HEK293 (cell line): ENCODE data around the gene GNG12.

ENCODE experiments used
- CTCF ChIA-PET: fragments of 350-600 bp; formaldehyde crosslinking; extraction: SDS; loops from one replicate; lab custom pipeline; 2021; ENCODE audit warnings: antibody characterized with exemption; lab: Yijun Ruan, JAX
- POLR2A ChIA-PET: fragments of 300-600 bp; formaldehyde crosslinking; extraction: SDS; loops from one replicate; lab custom pipeline; 2020; ENCODE audit warnings: antibody characterized with exemption, inconsistent platforms; lab: Yijun Ruan, JAX
- H3K27ac ChIP-seq: fragments of 200-500 bp; sonication (Bioruptor generic); 2 replicates; pipeline ENCODE4 v1.5.1; 2014; ENCODE audit warnings: low read depth, low read length, control low read depth, inconsistent platforms; ENCODE audit errors: extremely low read depth
- H3K36me3 ChIP-seq, 2 experiments: fragments of 200-500 bp in 1 of 2; sonication (Bioruptor generic) in 1 of 2; 1 replicate in 1 of 2; 2 replicates in 1 of 2; pipeline ENCODE4 v1.5.1; 2014 to 2017; ENCODE audit warnings: inconsistent platforms in 2 of 2, low read length in 2 of 2; ENCODE audit not compliant: control insufficient read depth in 2 of 2, insufficient read depth in 1 of 2
- H3K4me1 ChIP-seq: fragments of 200-500 bp; sonication (Bioruptor generic); 2 replicates; pipeline ENCODE4 v1.5.1; 2014; ENCODE audit warnings: mild to moderate bottlenecking, low read length, inconsistent platforms; ENCODE audit not compliant: control insufficient read depth, insufficient read depth
- H3K4me3 ChIP-seq: 2 replicates; pipeline ENCODE4 v1.5.1; 2011; ENCODE audit warnings: low read depth, mild to moderate bottlenecking, control low read depth, low read length, moderate library complexity
- H3K9me3 ChIP-seq: fragments of 200-500 bp; sonication (Bioruptor generic); 2 replicates; pipeline ENCODE4 v1.5.1; 2014; ENCODE audit warnings: low read depth, low read length, inconsistent platforms; ENCODE audit not compliant: control insufficient read depth, insufficient read depth
- BCL11A ChIP-seq: fragments of 450-650 bp; formaldehyde crosslinking; IDR thresholded peaks from 2 replicates; pipeline ENCODE4 v1.5.1; 2016; ENCODE audit warnings: low read depth, missing biosample characterization, missing genetic modification characterization
- GLI2 ChIP-seq: fragments of 450-650 bp; formaldehyde crosslinking; IDR thresholded peaks from 2 replicates; pipeline ENCODE4; 2017; ENCODE audit warnings: missing biosample characterization, missing genetic modification characterization, low read depth, borderline replicate concordance
- GLI4 ChIP-seq: fragments of 450-650 bp; formaldehyde crosslinking; IDR thresholded peaks from 2 replicates; pipeline ENCODE4 v1.5.1; 2016; ENCODE audit warnings: missing biosample characterization, missing genetic modification characterization
- HIC1 ChIP-seq: fragments of 450-650 bp; formaldehyde crosslinking; IDR thresholded peaks from 2 replicates; pipeline ENCODE4 v1.5.1; 2016; ENCODE audit warnings: missing biosample characterization, missing genetic modification characterization
- IKZF3 ChIP-seq: fragments of 450-650 bp; IDR thresholded peaks from 2 replicates; pipeline ENCODE4 v1.5.0; 2018; ENCODE audit warnings: missing biosample characterization, mild to moderate bottlenecking, missing genetic modification characterization, moderate library complexity
- KLF17 ChIP-seq: fragments of 450-650 bp; formaldehyde crosslinking; IDR thresholded peaks from 2 replicates; pipeline ENCODE4 v1.5.1; 2016; ENCODE audit warnings: missing biosample characterization, missing genetic modification characterization
- SP7 ChIP-seq: fragments of 450-650 bp; formaldehyde crosslinking; IDR thresholded peaks from 2 replicates; pipeline ENCODE4 v1.5.1; 2016; ENCODE audit warnings: missing biosample characterization, missing genetic modification characterization
- TCF7L2 ChIP-seq: IDR thresholded peaks from 2 replicates; pipeline ENCODE4 v1.6.1; 2011; ENCODE audit warnings: low read depth, mild to moderate bottlenecking, inconsistent platforms, low read length, moderate library complexity, borderline replicate concordance
- TRIM28 ChIP-seq: IDR thresholded peaks from 2 replicates; pipeline ENCODE4 v1.6.1; 2011; ENCODE audit warnings: low read length, control low read depth, borderline replicate concordance
- YY1 ChIP-seq: fragments of 450-650 bp; formaldehyde crosslinking; IDR thresholded peaks from 2 replicates; pipeline ENCODE4 v1.5.1; 2018; ENCODE audit warnings: missing biosample characterization, missing genetic modification characterization
- ZBTB7A ChIP-seq: fragments of 450-650 bp; formaldehyde crosslinking; IDR thresholded peaks from 2 replicates; pipeline ENCODE4 v1.5.1; 2016; ENCODE audit warnings: low read depth, missing biosample characterization, missing genetic modification characterization
- ZIC2 ChIP-seq: fragments of 450-650 bp; formaldehyde crosslinking; IDR thresholded peaks from 2 replicates; pipeline ENCODE4 v1.5.1; 2016; ENCODE audit warnings: missing biosample characterization, missing genetic modification characterization
- ZNF148 ChIP-seq: fragments of 450-650 bp; formaldehyde crosslinking; IDR thresholded peaks from 2 replicates; pipeline ENCODE4 v1.5.0; 2017; ENCODE audit warnings: missing biosample characterization, missing genetic modification characterization, borderline replicate concordance
- ZNF19 ChIP-seq: fragments of 450-650 bp; formaldehyde crosslinking; IDR thresholded peaks from 2 replicates; pipeline ENCODE4; 2016; ENCODE audit warnings: missing biosample characterization, missing genetic modification characterization, low read depth
- ZNF324 ChIP-seq: fragments of 450-650 bp; formaldehyde crosslinking; IDR thresholded peaks from 2 replicates; pipeline ENCODE4 v1.5.1; 2016; ENCODE audit warnings: missing biosample characterization, missing genetic modification characterization
- ZNF341 ChIP-seq: fragments of 450-650 bp; formaldehyde crosslinking; IDR thresholded peaks from 2 replicates; pipeline ENCODE4; 2016; ENCODE audit warnings: low read depth, missing biosample characterization, missing genetic modification characterization
- ZNF394 ChIP-seq: fragments of 450-650 bp; formaldehyde crosslinking; IDR thresholded peaks from 2 replicates; pipeline ENCODE4 v1.5.1; 2016; ENCODE audit warnings: missing biosample characterization, missing genetic modification characterization, mild to moderate bottlenecking, moderate library complexity, borderline replicate concordance
- ZNF423 ChIP-seq: fragments of 450-650 bp; formaldehyde crosslinking; IDR thresholded peaks from 2 replicates; pipeline ENCODE4 v1.5.1; 2016; ENCODE audit warnings: missing biosample characterization, missing genetic modification characterization
- ZNF473 ChIP-seq: fragments of 450-650 bp; formaldehyde crosslinking; IDR thresholded peaks from 2 replicates; pipeline ENCODE4 v1.5.1; 2017; ENCODE audit warnings: missing biosample characterization, missing genetic modification characterization
- ZNF510 ChIP-seq: fragments of 450-650 bp; formaldehyde crosslinking; IDR thresholded peaks from 2 replicates; pipeline ENCODE4 v1.5.1; 2018; ENCODE audit warnings: mild to moderate bottlenecking, missing genetic modification characterization, missing biosample characterization; ENCODE audit not compliant: insufficient replicate concordance
- ZNF530 ChIP-seq: fragments of 450-650 bp; formaldehyde crosslinking; IDR thresholded peaks from 2 replicates; pipeline ENCODE4 v1.5.1; 2016; ENCODE audit warnings: low read depth, missing biosample characterization, missing genetic modification characterization
- ZNF600 ChIP-seq: fragments of 450-650 bp; formaldehyde crosslinking; IDR thresholded peaks from 2 replicates; pipeline ENCODE4 v1.5.1; 2016; ENCODE audit warnings: missing biosample characterization, missing genetic modification characterization
- ZNF624 ChIP-seq: fragments of 450-650 bp; formaldehyde crosslinking; IDR thresholded peaks from 2 replicates; pipeline ENCODE4 v1.5.1; 2017; ENCODE audit warnings: missing biosample characterization, missing genetic modification characterization
- ZNF629 ChIP-seq: fragments of 450-650 bp; formaldehyde crosslinking; IDR thresholded peaks from 2 replicates; pipeline ENCODE4 v1.5.1; 2017; ENCODE audit warnings: missing biosample characterization, missing genetic modification characterization
- ZNF660 ChIP-seq: fragments of 450-650 bp; IDR thresholded peaks from 2 replicates; pipeline ENCODE4 v1.5.1; 2018; ENCODE audit warnings: missing biosample characterization, mild to moderate bottlenecking, missing genetic modification characterization
- TF ChIP-seq, protein P1 (sequence below): fragments of 450-650 bp; formaldehyde crosslinking; IDR thresholded peaks from 2 replicates; pipeline ENCODE4 v1.5.1; 2017; ENCODE audit warnings: missing biosample characterization, mild to moderate bottlenecking, missing genetic modification characterization, moderate library complexity
- TF ChIP-seq, protein P2 (sequence below): fragments of 450-650 bp; formaldehyde crosslinking; IDR thresholded peaks from 2 replicates; pipeline ENCODE4 v1.5.1; 2017; ENCODE audit warnings: missing biosample characterization, missing genetic modification characterization

The GNG12 gene

GRCh38 chr1:67719329-67720196 lies 113.7 kb downstream of the GNG12 start (continued):
- TF ChIP-seq ZNF473 (tag by site-specific recombination) (no peak), ZIC2 (peak; percentile 64), KLF17 (tag by site-specific recombination) (peak; percentile 45; the same call in 1 of the 2 replicates), ZNF341 (tag by site-specific recombination) (no peak), ZNF423 (tag by site-specific recombination) (no peak), ZNF19 (tag by site-specific recombination) (no peak), ZNF624 (no peak)
- TF ChIP-seq, protein P1, sequence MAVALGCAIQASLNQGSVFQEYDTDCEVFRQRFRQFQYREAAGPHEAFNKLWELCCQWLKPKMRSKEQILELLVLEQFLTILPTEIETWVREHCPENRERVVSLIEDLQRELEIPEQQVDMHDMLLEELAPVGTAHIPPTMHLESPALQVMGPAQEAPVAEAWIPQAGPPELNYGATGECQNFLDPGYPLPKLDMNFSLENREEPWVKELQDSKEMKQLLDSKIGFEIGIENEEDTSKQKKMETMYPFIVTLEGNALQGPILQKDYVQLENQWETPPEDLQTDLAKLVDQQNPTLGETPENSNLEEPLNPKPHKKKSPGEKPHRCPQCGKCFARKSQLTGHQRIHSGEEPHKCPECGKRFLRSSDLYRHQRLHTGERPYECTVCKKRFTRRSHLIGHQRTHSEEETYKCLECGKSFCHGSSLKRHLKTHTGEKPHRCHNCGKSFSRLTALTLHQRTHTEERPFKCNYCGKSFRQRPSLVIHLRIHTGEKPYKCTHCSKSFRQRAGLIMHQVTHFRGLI = no peak; the same call in 1 of the 2 replicates

DNA sequence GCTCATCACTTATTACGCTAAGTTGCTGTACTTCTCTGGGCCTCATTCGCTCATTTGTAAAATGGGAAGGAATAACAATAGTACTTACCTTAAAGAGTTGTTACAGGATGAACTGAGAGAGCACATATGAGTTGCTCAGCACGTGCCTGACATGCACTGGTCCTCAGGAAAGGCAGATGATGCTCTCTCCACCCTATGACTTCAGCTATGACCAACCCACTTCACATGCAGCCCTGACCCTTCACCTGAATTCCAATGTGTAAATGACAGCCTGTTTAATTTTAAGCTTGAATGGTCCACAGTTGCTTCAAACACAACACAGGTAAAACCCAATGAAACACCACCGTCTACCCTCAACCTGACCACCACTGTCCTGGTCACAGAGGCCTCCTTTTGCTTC lies 115.4 kb downstream of the GNG12 start:
- ChIA-PET CTCF (interaction anchor here (0.8 to 1.0 kb wide), 2 partner anchors 35 to 42 kb away, joined by 3 to 4 read pairs; no protein-coding TSS in a partner anchor), POLR2A (interaction anchor here (0.7 to 1.7 kb wide), 2 partner anchors 32 to 43 kb away, joined by 3 read pairs; no protein-coding TSS in a partner anchor)
- H3K9me3 ChIP-seq = no peaks in the 10 kb centered on the region
- H3K27ac ChIP-seq = no peak overlapping the region
- peaks cover 31% of the 10 kb centered on the region for H3K4me1 ChIP-seq
- H3K4me3 ChIP-seq = no peak overlapping the region
- H3K36me3 ChIP-seq = no peaks in the 10 kb centered on the region
- TF ChIP-seq SP7 (peak; percentile 52; the same call in 1 of the 2 replicates), GLI4 (tag by site-specific recombination) (no peak), ZNF600 (tag by site-specific recombination) (no peak), ZNF660 (tag by site-specific recombination) (no peak), IKZF3 (no peak), ZBTB7A (tag by site-specific recombination) (no peak), YY1 (no peak), ZNF324 (no peak), GLI2 (tag by site-specific recombination) (no peak), ZNF394 (tag by site-specific recombination) (no peak), ZNF510 (tag by site-specific recombination) (no peak), ZNF148 (tag by site-specific recombination) (no peak), TCF7L2 (no peak), BCL11A (tag by site-specific recombination) (no peak), HIC1 (tag by site-specific recombination) (no peak), TRIM28 (no peak), ZNF629 (tag by site-specific recombination) (0 out of 2 replicates have a peak, but pooled peaks have one; percentile 35), ZNF530 (tag by site-specific recombination) (no peak)
- TF ChIP-seq, protein P2, sequence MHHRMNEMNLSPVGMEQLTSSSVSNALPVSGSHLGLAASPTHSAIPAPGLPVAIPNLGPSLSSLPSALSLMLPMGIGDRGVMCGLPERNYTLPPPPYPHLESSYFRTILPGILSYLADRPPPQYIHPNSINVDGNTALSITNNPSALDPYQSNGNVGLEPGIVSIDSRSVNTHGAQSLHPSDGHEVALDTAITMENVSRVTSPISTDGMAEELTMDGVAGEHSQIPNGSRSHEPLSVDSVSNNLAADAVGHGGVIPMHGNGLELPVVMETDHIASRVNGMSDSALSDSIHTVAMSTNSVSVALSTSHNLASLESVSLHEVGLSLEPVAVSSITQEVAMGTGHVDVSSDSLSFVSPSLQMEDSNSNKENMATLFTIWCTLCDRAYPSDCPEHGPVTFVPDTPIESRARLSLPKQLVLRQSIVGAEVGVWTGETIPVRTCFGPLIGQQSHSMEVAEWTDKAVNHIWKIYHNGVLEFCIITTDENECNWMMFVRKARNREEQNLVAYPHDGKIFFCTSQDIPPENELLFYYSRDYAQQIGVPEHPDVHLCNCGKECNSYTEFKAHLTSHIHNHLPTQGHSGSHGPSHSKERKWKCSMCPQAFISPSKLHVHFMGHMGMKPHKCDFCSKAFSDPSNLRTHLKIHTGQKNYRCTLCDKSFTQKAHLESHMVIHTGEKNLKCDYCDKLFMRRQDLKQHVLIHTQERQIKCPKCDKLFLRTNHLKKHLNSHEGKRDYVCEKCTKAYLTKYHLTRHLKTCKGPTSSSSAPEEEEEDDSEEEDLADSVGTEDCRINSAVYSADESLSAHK (tag by site-specific recombination) = no peak
